ENCODE data around the gene C12orf57.
A peak's percentile ranks its signal among the peaks of the same experiment; 100 is the strongest.

Gene C12orf57

DNA sequence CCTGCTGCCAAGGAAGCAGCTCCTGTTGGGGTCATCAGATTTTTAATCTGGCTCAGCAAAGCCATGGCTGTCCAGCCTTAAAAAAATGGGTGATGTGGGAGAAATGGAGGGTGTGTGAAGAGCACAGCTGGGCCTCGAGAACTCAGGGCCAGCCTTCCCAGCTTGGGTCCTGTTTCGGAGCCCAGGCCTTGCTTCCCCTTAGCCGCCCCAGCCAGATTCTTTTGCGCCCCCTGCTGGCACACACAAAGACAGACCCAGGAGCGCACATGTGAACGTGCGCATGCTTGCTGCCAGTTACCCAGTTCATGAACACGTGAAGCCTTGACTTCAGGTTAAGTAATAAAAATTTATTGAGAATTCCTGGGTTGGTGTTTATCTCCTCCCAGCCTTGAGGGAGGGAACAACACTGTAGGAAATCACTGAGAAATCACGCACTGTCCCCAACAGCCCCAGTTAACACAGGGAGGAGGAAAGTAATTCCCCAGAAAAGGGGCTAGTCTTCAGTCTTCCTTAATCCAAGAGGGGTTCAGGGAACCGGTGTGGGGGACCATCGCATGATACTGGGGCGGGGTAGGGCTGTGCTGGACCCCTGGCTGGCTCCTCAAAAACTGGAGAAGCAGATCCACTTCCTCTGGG, 21.3 kb downstream of the C12orf57 start:
- DNase-seq (ENCODE audit: low read depth in 2 of 2): peak; percentile 70 to 81

DNA sequence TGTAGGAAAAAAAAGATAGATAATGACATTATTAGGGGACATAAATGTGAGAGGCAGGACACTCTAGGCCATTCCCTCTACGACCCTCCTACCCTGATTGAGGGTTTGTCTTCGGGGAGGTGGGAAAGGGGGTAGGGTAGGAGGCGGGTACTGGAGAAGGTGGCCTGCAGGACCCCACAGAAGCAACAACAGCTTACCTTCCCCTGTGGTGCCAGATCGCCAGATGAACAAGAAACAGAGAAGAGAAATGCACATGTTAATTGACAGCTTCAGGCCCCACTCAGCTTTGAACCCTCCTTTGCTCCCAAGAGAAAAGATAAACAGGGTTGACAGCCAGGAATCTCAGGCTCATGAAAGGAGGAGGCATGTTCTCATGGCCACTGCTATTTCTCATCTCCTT, 21.9 kb downstream of the C12orf57 start:
- DNase-seq (ENCODE audit: low read depth in 2 of 2): no peak

DNA sequence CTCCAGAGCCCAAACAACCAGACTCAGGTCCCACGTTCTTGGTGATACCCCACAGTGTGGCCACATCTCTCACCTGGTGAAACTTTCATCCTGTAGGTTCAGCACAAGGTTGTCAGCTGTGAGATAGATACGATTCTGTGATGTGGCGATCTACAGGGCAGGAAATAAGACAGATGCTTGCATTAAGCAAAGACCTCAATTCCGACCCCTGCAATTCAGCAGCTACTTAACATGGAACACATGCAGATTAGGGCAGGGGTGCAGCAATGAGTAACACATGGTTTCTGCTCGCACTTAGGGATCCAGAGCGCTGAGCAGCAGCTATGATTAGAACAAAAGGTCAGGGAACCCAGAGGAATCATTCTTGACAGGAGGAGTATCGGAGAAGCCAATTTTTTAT, 22.5 kb downstream of the C12orf57 start:
- no peak for DNase-seq (ENCODE audit: low read depth in 2 of 2)

DNA sequence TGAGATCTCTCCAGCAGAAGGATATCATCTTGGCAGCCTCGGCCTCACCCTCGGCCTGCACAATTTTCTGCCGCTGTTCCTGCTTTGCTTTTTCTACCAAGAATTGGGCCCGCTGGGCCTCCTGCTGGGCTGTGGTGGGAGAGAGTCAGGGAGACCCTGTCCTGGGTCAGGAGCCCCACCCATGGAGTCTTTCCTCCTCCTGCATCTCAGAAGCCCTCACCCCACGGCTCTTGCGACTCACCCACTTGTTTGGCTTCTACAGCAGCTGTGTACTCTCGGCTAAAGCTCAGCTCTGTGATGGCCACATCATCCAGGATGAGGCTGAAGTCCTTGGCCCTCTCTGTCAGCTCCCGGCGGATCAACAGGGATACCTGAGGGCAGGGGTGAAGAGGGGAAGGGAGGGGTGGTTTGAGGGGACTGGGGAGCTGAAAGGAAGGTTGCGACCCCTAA, 23.9 kb downstream of the C12orf57 start:
- DNase-seq (ENCODE audit: low read depth in 2 of 2): no peak

DNA sequence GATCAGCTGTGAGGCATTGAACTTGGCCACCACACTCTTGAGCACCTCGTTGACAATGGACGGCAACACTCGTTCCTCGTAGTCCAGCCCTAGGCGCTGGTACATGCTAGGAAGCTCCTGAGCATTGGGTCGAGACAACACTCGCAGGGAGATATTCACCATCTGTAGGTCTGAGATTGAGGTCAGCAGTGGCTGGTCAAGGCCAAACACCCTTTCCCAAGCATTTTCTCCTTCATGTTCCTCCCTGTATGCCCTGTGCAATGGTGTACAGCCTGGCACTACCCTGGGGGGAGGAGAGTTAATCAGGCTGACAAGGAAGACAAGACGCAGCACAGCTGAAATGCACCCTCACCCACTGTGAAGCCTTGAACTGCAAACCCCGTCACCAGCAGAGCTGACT, 24.6 kb downstream of the C12orf57 start:
- no peak for DNase-seq (ENCODE audit: low read depth in 2 of 2)

DNA sequence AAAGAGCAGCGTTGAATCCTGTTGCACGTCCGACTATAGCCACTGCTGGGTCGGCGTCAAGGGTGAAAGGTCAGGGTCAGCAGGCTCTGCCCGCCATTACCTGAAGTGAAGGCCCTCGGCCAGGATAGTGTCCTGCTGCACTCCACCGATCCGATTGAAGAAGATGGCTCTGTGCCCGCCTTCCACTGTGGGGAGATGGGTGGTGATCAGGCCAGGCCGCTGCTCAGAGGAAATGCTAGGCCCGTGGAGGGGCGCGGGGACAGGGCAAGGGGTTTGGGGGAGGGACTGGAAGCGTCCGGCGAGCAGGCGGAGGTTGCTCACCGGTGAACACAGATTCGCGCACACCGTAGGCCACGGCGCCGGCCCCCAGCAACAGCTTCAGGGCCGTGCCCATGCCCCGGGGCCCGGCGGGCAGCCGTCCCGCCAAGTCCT, 26.3 kb downstream of the C12orf57 start:
- DNase-seq (ENCODE audit: low read depth in 2 of 2): no peak

DNA sequence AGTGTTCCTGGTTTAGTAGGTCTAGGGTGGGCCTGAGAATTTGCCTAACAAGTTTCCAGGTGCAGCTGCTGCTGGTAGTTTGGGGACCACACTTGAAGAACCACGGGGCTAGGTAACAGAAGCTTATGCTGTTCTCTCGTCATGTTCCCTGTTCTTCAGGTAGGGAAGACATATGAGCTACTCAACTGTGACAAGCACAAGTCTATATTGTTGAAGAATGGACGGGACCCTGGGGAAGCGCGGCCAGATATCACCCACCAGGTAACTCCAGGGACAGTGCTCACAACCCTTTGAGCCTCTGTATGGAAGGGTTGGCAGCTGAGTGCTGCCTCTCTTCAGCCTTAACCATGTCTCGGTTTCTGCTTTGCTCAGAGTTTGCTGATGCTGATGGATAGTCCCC, 30.4 kb downstream of the C12orf57 start:
- DNase-seq (ENCODE audit: low read depth in 2 of 2): no peak

DNA sequence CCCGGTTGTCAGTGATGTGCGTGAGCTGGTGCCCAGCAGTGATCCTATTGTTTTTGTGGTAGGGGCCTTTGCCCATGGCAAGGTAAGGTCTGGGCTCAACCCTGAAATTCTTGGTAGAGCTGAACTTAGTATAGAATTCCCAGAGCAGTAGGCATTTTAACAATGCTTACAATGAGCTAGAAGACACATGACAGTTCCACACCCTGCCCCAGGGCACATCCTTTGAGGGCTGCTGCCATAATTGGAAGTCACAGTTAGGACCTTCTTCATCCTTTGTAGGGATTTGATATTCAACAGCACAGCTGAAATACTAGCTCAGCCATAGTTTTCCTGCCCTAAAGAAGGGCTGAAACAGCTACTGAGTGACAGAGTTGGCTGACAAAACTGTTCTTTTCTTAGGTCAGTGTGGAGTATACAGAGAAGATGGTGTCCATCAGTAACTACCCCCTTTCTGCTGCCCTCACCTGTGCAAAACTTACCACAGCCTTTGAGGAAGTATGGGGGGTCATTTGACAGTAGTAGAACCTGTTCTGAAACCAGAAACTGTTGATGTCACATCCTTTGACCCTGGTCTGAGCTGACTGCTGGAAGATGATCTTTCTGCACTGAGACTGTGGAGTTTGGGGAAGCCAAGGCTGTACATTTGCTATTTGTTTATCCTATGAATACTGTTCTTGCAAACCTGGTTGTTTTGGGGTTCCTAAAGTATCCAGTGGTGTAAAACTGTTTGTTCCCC, 31.6 kb downstream of the C12orf57 start:
- no peak for DNase-seq (ENCODE audit: low read depth in 2 of 2)

DNA sequence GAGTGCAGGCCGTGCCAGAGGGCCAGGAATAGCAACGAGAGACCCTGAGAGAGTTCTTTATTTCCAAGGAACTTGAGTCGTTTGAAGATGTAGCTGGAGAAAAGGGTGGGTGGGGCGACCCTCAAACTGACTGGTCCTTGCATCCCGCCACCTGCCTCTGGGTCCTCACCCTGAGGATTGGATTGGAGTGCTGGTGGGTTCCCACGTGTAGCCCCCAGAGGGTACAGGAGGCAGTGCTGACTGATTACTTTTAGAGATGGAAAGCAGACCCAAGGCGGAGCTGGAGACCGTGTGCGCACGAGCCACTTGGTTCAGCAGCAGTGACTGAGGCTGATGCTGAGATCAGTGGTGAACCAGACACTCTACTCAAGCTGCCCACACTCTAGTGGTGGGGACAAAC, 33.8 kb downstream of the C12orf57 start:
- no peak for DNase-seq (ENCODE audit: low read depth in 2 of 2)

DNA sequence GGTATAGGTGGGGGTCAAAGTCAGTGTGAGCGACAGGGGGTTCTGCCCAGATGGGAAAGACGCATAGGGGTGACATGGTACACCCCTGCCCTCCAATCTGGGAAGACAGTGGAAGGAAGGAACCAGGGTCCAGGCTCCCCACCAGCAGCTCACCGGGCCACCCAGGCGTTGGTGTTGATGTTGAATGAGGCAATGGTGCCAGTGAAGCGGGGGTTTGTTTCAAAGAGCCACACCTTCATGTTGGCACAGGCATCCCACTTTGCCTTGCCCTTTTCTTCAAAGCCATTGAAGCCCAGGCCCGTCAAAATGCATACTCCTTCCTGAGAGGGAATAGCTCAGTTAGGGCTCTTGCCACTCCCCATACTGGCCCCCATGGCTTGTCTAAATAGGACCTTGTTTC, 34.4 kb downstream of the C12orf57 start:
- DNase-seq (ENCODE audit: low read depth in 2 of 2): no peak

DNA sequence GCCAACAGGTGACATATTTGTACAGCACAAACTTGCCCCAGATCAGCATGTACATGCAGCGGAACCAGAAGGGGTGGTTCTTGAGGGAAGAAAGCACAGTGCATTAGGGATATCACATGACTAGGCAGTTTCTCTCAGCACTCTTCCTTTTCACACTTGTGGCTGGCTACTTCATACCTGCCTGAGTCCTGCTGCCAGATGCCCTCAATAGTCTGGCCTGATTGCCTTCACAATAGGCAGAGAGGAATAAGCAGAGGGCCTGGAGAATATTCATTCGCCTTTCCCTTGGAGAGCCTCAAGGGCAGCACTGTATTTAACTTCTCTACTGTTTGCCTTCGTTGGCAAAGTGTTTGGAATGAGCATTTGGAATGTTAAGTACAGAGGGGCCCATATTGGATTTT, 34.8 kb downstream of the C12orf57 start:
- DNase-seq (ENCODE audit: low read depth in 2 of 2): no peak

DNA sequence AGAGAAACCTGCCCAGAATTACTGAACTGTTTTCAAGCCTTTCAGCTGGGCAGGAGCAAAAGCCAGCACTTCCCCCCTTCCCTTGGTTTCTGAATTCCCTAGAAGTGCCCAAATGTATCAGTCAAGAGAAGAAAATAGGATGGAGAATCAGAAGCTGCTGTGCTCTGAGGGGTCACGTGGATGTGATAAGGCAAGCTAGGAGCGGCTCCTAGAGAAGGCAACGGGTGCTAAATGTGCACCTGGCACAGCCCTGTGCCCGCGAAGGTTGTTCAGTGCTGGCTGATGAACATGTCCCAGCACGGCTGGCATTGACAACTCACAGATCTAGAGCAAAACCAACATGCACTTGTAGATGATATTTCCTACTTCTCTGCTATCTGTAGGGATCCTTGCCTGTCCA, 35.2 kb downstream of the C12orf57 start:
- DNase-seq (ENCODE audit: low read depth in 2 of 2): no peak

DNA sequence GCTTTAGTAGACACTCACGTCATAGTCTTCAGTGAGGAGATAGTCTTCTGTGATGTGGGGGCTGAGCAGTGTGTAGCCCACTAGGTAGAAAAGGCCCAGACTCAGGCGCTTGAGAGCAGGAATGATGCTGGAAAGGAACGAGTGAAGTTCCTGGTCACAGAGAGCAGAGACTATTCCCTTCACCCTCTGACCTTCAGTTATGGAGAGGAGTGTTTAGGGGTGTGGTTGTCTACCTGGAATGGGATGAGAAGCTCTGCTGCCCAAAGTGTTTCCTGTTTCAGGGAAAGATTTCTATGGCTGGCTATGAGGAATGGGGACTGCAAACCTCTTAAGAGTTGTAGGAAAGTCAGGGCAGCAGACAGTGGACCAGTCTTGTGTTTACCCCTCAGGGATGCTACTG, 35.6 kb downstream of the C12orf57 start:
- DNase-seq (ENCODE audit: low read depth in 2 of 2): no peak

DNA sequence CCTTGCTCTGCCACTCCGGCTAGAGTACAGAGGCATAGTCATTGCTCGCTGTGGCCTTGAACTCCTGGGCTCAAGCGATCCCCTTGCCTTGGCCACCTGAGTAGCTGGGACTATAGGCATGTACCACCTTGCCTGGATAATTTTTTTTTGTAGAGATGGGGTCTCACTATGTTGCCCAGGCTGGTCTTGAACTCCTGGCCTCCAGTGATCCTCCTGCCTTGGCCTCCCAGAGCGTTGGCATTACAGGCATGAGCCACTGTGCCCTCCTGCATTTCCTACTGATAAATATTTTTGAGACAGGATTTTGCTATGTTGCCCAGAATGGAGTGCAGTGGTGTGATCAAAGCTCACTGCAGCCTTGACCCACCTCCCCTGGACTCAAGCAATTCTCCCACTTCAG, 36.3 kb downstream of the C12orf57 start:
- DNase-seq (ENCODE audit: low read depth in 2 of 2): no peak

DNA sequence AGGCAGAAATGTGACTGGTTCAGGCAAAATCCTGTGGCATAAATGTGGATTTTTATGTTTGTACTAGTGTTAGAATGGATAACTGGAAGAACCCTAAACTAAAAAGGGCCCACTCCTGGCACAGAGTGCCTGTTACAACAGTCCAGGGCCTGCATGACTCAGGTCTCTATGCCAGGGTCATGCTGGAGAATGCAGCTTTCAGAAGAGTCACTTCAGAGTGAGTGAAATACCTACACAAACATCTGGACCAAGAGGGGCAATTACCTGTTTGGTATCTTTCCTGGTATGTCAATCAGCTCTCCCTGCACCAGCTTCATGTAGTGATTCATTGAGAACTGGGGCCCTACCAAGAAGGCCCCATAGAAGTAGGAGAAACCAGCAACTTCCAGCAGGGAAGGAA, 36.9 kb downstream of the C12orf57 start:
- DNase-seq (ENCODE audit: low read depth in 2 of 2): no peak

DNA sequence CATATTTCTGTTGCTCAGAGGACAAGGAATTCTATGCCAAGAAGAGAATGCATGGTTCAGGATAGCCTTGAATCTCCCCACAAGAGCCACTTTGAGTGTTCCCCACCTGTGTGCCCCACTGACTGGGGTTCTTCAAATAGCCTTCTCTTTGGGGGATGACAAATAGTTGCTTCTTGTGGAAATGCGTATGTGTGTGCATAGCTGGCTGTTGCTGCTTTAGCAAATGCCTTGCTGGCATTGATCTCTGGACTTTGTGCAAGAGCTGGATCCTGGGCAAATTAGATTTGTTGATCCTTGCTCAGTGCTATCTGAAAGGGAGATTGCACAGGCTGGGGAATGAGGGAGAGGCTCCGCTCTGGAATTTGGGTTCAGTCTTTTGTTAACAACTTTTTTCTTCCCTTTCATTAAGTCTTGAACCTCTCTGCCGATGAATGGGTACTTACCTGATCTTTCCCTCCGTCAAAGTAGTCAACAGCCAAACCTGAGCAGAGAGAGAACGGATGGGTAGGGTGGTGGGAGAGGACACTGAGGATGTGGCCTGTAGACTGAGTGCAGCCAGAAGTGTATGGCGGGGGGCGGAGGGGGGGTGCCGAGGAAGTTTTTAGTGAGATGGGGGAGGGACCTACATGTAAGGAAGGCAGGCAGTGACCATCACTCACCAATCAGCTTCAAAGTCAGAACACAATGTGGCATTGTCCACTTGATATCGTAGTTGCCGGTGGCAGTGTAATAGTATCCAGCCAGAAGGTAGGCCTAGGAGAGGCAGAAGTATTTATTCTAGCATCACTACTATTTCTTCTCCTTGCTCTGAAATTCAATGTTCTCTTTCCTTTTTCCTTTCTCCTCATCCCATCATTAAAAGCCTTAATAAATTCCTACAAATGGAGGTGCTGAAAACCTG, 37.6 kb downstream of the C12orf57 start:
- DNase-seq (ENCODE audit: low read depth in 2 of 2): no peak

DNA sequence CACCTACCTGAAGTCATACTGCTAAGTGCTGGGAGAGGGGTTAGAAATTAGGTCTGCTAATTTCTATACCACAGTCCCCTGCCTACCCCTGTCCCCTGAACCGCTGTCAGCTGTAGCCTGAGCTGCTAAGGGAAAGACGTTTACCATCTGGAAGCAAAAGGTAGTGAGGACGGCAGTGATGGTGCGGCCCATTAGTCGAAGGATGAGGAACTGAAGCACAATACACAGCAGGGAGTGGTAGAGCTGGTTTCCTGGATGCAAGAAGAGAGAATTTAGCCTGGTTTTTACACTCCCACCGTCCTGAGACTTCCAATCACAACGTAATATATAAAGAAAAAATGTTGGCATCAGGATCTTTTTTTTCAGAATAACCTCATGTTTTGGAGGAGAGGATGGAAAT, 38.7 kb downstream of the C12orf57 start:
- DNase-seq (ENCODE audit: low read depth in 2 of 2): no peak

DNA sequence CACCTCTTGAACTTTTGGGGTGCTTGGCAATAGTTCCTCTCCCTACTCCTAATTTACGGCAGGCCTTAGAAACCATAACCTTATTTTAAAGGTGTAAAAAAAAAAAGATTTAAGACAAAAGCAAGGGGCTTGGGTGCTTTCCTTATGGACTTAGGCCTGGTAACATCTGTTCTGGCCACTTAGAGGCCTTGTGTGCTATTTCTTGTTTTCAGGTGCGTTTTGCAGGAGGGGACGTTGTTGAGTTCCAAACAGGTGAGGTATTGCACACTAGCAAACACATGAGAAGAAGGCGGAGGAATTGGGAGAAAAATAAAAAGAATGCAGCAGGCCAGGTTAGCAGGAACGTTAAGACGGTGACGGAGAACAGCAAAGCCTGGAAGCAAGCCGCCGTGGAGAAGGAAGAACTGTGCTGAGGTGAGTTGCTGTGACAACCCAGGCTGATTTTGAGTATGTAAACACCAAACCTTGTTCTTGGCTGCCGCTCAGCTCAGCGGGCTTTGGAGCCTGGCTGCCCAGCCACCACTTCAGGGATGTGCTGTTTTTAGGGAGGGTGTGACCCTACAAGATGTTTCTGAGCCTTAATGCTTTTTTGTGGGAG, 44.2 kb downstream of the C12orf57 start:
- no peak for DNase-seq (ENCODE audit: low read depth in 2 of 2)

Data from stimulated activated CD8-positive, alpha-beta memory T cell treated with anti-CD3 and anti-CD28 coated beads, Interleukin-15, amount 100 ng/mL, for 4 hours (primary cell).